Measurements from ENCODE around the gene DBH.

DBH gene

DNA sequence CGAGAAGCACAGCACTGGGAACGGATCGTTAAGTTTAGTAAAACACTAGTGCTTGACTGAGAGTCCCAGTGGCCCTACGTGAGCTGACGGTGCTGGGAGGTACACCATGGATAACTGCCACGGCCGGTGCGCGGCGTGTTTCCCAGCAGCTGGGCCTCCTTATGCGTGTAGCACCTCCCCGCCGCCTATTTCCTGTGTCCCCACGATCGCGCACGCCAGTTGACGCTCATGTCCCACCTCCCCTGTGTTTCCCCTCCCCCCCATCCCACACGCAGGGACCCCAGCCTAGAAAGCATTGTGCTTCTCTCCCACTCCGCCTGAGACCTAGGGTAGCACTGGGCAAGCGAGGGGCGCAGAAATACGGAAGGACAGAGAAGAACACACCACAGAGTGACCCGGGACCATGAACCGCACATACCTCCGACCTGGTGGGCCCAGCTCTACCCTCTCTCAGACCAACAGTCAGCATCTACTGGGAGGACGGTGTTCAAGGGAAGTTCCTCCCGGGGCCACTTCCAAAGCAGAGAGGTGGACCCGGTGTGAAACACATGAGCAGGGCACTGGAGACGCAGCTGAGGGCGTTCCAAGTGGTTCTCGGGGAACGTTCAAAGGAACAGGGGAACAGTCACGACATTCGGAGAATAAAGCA, 45.6 kb downstream of the DBH start:
- DNase-seq (ENCODE audit: low read depth in 2 of 2, low spot score in 1 of 2) = no peak

DNA sequence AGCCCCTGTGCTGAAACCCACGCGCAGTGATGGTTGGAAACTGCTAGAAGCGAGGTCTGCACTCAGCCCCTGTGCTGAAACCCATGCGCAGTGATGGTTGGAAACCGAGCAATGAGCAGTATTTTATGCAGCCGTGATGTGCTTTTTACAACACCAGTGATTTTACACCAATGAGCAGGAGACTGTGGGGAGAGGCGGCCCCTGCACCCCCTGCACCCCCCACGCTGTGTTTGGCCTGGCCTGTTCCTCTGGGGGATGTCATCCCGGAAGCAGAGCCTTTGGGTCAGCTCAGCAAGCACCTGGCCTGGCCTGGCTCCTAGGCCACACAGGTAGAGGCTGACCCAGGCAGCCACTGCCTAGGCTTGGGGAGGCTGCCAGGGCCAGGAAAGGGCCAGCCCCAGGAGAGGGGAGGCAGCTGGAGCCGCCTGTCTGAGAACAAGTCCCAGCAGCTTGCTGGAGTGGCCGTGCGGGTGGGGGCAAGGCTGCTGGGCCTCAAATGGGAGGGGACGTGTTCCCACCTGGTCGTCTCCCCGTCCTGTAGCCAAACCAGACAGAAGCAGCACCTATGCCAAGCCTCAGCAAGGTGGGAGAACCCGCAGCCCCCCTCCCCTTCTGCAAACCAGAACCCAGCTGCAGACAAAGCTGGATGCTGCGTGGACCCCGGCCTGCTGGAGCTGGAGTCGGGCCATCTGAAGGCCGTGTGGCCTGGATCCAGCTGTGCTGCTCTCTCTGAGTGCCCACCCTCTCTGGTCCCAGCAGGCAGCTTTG, 46.8 kb downstream of the DBH start:
- no peak for DNase-seq (ENCODE audit: low read depth in 2 of 2, low spot score in 1 of 2)

DNA sequence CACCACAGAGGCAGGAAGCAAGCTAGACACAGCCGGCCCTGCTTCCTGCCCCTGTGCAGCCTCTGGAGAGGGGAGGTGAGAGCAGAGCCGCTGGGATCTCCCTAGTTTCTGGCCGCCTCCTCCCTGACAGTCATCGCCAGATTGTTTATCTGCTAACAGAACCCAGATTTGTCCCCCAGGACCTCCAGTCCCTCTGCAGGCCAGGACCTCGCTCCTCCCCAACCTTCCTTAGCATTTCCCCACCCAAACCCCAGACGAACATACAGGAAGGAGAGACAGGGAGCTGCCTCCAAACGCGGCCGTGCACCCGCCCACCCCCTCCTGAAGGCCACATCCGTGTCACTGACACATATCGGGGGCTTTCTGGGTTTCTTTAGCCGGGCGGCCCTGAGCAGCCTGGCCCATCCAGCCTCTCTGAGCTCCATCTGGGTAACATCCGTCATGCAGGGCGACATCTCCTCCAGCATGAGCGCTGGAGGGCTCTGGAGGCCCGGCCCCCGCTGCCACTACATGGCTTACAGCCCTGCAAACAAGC, 47.5 kb downstream of the DBH start:
- peak in 1 of 2 donors; percentile 40 for DNase-seq (ENCODE audit: low read depth in 2 of 2, low spot score in 1 of 2)

DNA sequence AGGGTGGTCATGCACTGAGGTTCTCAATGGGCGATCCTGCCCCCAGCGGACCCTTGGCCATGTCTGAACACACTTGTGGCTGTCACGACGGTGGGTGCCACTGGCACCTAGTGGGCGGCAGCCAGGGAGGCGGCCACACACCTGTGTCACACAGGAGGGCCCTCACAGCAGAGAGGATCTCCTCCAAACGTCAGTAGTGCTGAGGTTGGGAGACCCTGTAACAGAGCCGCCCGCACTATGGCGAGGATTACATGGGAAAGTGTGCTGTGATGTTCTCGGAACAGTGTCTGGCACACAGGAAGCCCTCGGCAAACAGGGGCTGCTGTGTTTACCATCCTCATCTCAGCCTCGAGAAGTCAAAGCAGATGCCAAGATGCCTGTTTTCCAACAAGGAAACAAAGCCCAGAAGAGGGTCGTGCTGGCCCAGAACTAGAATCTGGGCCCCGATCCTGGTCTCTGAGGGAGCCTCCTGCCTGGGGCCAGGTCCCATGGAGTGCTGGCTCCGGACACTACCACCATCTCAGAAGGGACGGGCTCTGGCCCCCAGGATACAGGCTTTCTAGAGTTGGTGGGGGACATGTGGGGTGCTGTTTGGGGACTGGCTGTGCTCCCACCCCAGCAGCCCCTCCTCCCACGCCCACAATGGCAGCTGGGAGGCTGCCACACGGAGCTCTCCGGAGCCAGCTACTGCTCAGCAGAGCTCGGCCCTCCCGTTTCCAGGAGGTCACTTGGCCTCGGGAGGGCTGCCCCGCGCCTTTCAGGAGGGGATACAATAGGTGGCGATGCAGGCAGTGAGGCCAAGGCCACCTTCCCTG, 48.2 kb downstream of the DBH start:
- DNase-seq (ENCODE audit: low read depth in 2 of 2, low spot score in 1 of 2) = no peak

DNA sequence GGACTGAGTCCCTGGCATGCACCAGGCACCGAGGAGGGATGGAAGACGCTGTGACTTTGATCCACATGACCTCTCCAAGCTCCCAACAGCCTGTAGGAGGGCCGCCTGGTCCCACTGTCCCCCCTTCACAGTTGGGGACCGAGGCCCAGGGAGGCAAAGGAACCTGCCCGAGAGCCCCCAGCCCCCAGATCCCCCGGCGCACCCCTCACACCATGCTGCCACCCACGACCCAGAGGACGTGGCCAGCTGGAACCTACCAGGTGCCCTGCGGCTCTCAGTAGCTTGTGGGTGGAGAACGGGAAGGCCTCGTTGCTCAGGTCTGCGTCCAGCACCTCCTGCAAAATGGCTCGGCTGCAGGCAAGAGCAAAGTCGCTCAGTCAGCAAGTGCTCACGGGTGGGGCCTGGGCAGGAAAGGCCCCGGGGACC, 48.8 kb downstream of the DBH start:
- no peak for DNase-seq (ENCODE audit: low read depth in 2 of 2, low spot score in 1 of 2)

DNA sequence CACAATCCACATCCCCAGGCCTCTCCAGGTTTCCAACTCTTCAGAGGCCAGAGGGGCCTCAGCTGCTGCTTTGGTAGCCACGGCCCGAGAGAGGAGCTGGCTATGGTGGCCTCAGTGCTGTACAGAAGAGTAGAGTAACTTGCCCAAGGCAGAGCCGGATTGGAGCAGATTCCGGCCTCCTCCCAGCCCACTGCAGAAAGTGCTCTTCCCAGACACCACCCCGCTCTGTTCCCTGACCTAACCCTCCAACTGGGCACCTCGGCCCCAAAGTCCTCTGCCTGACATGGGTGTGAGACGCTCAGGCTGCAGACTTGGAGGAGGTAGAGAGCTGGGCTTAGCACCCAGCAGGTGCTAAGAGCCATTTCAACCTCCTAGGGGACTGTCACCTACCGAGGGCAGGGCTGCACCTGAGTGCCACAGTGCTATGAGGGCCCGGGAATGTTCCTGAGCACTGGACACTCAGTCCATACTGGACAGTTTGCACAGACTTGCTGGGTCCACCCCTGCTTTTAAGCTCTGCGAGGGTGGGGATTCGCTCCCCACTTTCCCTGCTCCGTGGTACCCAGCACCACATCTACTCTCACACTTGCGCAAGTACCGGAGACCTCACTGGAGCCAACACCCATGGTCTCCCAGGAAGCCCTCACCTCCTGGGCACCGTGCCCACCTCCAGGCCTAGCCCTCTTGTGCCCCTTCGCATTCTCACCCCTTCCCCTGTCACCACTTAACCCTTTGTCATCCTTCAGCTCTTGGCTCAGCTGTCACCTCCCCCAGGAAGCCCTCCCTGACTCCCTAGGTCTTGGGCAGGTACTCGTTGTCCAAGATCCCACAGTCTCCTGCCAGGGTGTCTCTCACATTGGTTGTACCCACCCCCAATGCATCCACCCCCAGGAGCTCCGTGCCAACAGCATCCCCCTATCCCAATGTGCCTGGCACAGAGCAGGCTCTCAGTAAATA, 49.8 kb downstream of the DBH start:
- no peak for DNase-seq (ENCODE audit: low read depth in 2 of 2, low spot score in 1 of 2)

DNA sequence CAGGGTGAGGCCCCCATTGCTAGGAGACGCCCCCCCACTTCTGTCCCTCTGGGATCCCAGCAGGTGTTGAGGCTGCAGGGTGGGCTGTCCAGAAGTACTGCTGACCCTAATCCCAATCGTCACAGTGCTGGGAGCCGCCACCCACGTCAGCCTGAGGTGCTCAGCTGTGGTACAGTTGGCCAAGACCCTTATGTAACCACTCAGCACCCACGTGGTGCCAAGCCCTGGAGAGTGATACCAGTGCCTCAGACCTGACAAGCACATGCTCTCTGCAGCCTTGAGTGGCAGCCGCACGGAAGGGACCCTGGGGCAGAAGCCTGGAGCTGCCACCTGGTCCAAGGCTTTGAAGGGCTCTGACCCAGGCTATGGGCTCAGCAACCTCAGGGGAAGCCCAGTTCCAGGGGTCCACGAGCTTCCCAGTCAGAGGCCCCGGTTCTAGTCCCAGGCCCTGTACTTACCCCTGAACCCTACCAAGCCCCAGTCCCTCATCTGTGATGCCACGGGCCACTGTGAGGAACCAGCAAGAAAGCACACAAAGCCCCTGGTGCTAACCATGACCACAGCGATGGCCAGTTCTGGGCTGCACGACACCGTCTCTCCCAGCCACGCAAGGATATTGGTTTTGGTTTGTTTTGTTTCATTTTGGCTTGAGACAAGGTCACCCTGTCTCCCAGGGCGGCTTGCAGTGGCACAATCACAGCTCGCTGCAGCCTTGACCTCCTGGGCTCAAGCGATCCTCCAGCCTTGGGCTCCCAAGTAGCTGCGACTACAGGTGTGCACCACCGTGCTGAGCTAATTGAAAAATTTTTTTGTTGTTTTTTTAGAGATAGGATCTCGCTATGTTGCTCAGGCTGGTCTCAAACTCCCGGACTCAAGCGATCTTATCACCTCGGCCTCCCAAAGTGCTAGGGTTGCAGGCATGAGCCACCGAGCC, 50.7 kb downstream of the DBH start:
- no peak for DNase-seq (ENCODE audit: low read depth in 2 of 2, low spot score in 1 of 2)

DNA sequence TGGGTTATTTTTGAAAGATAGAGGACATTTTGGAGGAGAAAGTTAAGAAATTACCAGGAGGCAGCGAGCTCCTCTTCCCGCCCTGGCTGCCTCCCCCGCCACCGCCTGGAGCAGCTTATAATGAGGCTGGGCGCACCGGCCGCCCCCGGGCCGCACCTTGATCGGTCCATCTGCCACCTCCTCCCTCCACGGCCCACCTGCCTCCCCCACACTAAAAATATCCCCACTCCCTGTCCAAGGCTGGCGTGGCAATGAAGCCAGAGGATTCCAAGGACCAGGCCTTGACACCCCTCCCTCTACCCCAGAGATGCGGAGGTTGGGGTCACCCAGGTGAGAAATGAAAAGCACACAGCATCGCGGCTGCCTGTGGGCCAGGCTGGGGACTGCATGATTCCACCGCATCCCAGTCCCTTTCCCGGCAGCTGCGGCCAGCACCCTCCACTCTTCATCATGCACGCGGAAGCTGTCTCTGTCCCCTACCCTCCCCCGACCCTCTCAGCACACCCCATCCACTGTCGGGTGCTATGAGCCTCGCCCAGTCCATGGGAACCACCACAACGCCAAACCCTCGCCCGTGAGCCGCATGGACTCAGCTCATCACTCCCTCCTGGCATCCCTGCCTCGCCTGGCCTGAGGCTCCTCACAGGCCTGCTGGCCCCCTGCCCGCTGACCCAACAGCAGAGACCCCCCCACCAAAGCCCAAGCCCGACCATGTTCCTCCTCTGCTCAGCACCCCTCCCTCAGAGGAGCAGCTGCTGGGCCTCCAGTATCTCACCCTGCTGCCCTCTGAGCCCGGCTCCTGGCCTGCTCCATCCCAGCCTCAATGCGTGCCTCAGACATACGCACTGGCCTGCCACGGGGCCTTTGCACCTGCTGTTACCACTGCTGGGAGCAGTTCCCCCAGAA, 51.9 kb downstream of the DBH start:
- DNase-seq (ENCODE audit: low read depth in 2 of 2, low spot score in 1 of 2) = no peak

DNA sequence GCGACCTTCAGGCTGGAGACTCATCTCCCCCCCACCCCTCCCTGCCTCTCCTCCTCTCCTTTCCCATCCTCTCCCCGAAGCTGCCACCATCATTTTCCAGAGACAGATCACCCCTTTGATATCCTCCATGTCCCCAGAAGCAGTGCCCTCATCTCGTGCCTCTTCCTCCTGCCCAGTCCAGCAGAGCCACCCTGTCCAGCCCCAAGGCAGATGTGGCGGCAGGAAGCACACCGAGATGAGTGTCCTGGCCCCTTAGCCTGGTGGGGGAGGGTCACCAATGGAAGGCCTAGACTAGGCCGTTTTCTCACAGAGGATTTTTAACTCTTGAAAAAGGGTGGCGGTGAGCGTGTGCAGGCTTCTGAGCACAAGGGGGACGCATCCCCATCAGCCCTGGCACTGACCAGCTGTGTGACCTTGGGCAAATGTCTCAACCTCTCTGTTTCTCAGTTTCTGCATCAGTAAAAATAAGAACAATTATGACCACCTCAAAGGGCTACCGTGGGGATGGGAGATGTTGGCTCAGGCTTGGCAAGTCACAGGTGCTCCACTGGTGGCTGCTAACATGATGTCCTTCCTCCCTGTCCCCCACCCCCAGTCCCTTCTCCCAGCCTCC, 53.1 kb downstream of the DBH start:
- no peak for DNase-seq (ENCODE audit: low read depth in 2 of 2, low spot score in 1 of 2)

DNA sequence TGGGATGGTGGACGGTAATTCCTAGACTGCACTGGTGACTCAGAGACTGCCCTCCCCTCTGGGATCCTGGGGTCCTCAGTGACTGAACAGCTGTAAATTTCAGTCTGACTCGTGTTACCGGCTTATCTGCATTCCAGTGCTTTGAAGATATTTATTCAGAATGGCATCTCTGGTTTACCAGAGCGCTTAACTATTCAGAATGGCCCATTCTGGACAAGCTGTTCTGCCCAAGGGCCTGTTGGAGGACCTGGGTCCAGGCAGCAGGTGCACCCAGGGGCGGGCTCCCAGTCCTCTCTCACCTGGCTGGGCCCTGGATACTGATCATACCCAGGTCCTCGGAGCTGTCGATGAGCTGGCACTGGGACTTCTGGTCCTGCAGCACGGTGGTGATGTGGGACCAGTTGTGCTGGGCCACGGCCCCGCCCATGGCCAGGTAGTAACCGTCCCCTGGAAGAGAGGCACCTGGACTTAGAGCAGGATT, 54.0 kb downstream of the DBH start:
- DNase-seq (ENCODE audit: low read depth in 2 of 2, low spot score in 1 of 2) = no peak

DNA sequence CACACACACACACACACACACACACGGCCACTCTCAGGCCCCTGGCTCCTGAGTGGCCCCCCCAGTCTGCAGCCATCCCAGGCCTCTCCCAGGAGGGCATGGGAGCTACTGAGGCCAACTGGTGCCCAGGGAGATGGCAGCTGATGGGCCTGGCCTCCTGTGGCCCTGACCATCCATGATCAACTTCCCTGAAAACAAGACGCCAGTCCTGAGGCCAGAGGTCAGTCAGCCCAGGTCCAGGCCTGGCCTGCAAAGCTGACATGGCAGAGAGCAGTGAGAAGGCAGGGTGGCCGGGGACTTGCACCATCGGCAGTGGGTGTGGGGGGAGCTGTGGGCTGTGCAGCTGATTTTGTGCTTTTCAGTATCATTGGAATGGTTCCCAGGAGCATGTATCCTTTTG, 55.0 kb downstream of the DBH start:
- no peak for DNase-seq (ENCODE audit: low read depth in 2 of 2, low spot score in 1 of 2)

DNA sequence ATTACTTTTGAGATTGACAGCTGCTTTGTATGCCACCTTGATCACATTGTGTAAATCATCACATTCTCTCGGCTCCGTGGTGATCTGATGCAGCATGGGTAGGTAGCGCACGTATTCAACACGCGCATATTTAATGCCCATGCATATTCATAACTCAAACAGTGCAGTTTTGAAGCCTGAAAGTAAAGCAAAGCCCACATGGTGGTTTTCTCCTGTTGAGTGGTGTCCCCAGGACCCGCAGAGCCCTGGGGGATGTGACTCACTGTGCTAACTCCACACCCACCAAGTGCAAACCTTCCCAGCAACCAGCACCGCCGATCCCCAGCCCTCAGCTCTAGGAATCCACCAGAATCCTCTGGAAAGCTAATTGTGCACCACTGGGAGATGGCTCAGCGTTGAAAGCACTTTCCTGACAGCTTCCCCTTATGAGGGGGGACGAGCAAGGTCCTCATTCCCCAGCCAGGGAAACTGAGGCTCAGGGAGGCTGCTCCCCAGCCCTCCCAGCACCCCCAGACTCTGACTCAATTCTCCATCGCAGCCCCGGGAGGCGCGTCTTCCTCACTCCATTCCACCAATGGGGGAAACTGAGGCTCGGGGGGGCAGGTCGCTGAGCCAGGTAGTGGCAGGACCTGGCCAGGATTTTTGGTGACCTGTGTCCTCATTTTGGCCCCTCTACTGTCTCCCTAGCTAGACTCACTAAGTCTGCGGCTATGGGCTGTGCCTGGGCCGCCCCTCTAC, 55.6 kb downstream of the DBH start:
- no peak for DNase-seq (ENCODE audit: low read depth in 2 of 2, low spot score in 1 of 2)

DNA sequence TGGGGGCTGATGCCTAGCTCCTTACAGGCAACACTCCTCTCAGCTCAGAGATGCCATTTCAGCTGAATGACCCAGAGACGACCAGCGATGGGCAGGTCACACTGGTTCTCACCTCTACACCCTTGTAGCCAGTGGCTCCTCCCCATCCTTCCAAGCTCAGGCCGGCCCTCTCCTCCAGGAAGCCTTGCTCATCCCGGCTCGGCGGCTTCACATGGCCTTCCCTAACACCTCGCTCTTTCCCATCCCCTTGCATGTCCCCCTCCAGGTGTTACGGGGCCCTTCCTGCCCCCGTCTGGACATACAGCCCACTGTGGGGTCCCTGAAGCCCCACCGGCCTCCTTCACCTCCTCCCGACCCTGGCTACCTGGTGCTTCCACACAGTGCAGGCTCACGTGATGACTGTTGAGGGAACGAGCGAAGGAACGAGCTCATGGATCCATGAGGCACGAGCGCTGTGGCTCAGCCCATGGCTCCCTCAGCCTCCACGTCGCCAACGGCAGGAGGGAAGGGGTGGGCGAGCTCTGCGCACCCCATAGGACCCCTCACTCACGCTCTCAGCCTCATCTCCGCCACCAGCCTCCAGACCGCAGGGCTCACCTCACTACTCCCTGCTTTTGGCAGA, 56.3 kb downstream of the DBH start:
- DNase-seq (ENCODE audit: low read depth in 2 of 2, low spot score in 1 of 2) = no peak

DNA sequence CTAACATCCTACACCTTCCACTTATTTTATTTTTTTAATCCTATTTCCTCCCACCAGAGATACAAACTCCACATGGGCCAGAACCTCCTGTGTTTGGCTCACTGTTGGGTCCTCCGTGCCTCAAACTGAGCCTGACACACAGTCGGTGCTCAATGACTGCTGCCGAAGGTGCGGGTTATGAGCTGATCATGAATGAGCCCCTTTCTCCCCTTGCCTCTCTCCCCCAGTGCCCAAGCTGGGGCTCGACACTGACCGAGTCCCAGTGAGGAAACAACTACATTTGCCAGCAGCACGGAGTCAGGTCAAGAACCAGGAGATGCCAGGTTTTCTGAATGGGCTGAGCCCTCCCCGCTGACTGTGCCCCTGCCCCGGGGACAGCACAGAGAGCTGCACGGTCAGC, 57.0 kb downstream of the DBH start:
- DNase-seq (ENCODE audit: low read depth in 2 of 2, low spot score in 1 of 2) = no peak

DNA sequence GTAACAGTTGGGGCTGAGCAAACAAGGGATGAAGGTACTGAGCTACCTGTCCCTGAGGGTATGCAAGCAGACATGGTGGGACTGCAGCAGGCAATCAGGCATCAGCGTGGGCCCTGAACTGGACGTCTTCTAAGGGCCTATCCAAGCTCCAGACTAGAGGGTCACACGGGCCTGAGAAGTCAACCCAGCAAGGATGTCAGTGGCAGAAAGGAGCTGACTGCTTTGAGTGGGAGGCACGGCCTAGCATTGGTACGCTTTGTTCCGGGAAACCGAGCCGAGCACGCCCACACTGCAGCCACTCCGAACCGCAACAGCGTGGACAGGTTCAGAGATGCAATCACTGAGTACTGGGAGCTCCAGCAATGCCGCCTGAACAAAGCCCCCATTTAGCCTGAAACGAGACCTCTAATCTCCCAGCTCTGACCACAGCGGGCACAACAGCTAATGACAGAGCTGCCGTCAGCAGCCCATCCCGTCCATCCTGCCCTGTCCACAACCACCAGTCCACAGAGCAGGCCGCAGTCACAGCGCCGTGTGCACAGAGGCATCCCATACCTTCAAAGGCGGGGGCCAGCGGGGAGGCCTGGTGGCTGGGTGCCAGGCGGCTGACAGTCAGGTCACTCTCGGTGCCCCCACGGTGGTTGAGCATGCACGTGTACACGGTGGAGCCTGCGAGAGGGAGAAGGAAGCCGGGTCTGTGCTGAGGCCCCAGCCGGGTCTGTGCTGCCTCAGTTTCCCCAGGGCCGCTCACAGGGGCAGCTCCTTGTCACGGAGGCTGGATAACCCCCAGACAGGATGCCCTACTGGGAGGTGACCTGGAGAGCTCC, 57.8 kb downstream of the DBH start:
- DNase-seq (ENCODE audit: low read depth in 2 of 2, low spot score in 1 of 2) = no peak

DNA sequence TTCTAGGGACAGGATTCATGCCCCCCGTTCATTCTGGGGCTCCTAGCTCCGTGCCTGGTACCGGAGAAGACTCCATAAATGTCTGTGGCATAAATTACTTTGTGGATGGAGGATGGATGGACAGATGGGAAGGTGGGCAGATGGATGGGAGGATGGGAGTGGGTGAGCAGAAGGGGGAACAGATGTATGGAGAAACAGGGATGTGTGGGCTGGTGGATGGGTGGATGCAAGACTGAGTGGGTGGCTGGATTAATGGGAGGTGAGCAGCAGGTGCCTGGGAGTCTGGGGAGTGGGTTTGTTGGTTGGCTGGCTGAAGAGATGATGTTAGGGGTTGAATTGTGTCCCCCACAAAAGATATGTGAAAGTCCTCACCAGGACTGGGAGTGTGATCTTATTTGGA, 58.5 kb downstream of the DBH start:
- DNase-seq (ENCODE audit: low read depth in 2 of 2, low spot score in 1 of 2) = no peak

Measured in stimulated activated CD8-positive, alpha-beta memory T cell treated with anti-CD3 and anti-CD28 coated beads, Interleukin-4, amount 100 ng/mL, for 4 hours (primary cell).